ENCODE data around the gene PLCB1. TPM values are rescaled to one million over a fixed set of nuclear protein-coding genes. Genes with fewer than 3 reads are reported as not detected.

Gene PLCB1
- total RNA-seq, 1 donor from 2014 or later, result 16.2 TPM

DNA sequence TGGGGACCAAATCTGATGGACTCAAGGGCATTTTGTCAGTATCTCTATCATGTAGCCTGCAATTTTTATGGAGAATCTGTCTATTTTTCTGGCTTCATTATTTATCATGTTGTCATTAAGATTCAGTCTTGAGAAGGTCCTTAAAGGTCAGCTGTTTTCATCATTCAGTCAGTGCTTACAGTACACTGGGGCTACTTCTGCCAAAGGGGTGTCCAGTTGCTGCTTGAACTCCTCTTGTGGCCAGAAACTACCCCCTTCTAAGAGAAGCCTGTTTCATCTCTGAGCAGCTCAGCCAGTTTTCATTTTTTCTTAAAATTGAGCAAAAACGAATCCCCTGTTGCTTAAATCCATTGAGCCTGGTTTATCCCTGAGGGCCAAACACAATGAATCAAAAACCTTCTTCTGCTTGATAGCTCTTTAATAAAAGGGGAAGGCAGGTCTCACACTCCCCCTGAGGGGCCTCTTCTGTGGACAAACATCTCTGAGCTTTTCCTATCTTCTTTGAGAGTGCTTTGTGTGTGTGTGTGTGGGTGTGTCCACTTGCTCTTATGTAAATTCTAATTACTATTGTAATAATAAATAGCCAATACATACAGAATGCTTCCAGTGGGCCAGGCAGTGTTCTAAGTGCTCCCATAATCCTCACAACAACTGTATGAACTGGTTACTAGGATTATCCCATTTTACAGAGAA is 172.2 kb downstream of the PLCB1 start:
- Mint-ChIP-seq H3K36me3 (ENCODE audit: insufficient read depth) (no peaks in the 10 kb centered on the region), H3K27me3 (peaks cover 6% of the 10 kb centered on the region), H3K27ac (no peak overlapping the region), H3K4me1 (ENCODE audit: low read depth) (peaks cover 17% of the 10 kb centered on the region), H3K4me3 (ENCODE audit: low read depth) (no peak overlapping the region), H3K9me3 (ENCODE audit: low read depth) (peaks cover 4% of the 10 kb centered on the region)
- no peak for DNase-seq (ENCODE audit: low spot score, unreplicated experiment)
- TF ChIP-seq, protein P1, sequence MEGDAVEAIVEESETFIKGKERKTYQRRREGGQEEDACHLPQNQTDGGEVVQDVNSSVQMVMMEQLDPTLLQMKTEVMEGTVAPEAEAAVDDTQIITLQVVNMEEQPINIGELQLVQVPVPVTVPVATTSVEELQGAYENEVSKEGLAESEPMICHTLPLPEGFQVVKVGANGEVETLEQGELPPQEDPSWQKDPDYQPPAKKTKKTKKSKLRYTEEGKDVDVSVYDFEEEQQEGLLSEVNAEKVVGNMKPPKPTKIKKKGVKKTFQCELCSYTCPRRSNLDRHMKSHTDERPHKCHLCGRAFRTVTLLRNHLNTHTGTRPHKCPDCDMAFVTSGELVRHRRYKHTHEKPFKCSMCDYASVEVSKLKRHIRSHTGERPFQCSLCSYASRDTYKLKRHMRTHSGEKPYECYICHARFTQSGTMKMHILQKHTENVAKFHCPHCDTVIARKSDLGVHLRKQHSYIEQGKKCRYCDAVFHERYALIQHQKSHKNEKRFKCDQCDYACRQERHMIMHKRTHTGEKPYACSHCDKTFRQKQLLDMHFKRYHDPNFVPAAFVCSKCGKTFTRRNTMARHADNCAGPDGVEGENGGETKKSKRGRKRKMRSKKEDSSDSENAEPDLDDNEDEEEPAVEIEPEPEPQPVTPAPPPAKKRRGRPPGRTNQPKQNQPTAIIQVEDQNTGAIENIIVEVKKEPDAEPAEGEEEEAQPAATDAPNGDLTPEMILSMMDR (IDR thresholded peaks at IDR 0.05; ENCODE audit: unreplicated experiment), result no peak

DNA sequence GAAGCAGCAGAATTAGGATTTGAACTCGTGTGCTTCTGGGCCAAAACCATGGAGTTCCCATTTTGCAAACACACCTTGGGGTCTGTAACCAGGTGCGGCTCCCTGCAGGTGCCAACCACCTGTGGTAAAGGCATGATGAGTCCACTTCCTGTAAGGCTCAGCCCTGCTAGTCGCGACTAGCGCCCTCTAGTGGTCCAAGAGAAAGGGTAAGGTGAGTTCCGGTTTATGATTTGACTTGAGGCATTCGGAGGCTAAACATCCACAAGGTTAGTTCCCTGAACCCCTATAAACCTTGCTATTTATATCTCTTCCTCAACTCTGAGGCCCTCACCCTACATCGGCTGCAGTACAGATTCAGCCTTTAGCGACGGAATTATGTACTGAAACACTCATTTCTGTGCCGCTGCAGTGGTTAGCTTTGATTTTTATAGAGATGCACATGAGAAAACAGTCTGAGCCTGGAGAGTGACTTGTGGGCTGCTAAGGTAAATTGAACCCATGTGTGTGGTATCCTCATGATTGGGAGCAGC is 173.4 kb downstream of the PLCB1 start:
- Mint-ChIP-seq H3K9me3 (ENCODE audit: low read depth) (peaks cover 4% of the 10 kb centered on the region), H3K4me3 (ENCODE audit: low read depth) (no peak overlapping the region), H3K36me3 (ENCODE audit: insufficient read depth) (no peaks in the 10 kb centered on the region), H3K27ac (peak overlapping the region; percentile 18), H3K4me1 (ENCODE audit: low read depth) (peaks cover 27% of the 10 kb centered on the region), H3K27me3 (peaks cover 6% of the 10 kb centered on the region)
- TF ChIP-seq, protein P1 (IDR thresholded peaks at IDR 0.05; ENCODE audit: unreplicated experiment), result peak; percentile 70
- DNase-seq (ENCODE audit: low spot score, unreplicated experiment), result peak; percentile 19

DNA sequence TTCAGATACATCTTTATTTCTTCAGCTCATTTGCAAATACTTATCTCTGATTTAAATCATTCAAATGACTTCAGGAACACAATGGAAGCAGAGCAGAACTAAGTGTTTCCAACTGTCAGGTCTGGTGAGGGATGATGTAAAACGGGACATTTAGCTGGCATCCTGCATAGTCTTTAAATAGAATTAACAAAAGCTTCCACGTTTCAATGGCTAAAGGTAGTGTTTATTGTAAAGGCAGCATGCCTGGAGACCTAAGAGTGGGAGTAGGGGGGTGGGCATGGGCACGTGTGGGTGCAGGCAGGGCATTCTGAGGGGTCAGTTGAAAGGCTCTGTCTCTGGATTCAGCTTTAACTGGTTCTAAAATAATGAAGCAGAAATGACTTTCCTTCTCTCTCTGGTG is 174.9 kb downstream of the PLCB1 start:
- no peak for DNase-seq (ENCODE audit: low spot score, unreplicated experiment)
- TF ChIP-seq, protein P1 (IDR thresholded peaks at IDR 0.05; ENCODE audit: unreplicated experiment), result no peak
- Mint-ChIP-seq H3K27me3 (peaks cover 12% of the 10 kb centered on the region), H3K9me3 (ENCODE audit: low read depth) (peaks cover 4% of the 10 kb centered on the region), H3K4me3 (ENCODE audit: low read depth) (no peak overlapping the region), H3K27ac (no peak overlapping the region), H3K36me3 (ENCODE audit: insufficient read depth) (no peaks in the 10 kb centered on the region), H3K4me1 (ENCODE audit: low read depth) (peaks cover 31% of the 10 kb centered on the region)

DNA sequence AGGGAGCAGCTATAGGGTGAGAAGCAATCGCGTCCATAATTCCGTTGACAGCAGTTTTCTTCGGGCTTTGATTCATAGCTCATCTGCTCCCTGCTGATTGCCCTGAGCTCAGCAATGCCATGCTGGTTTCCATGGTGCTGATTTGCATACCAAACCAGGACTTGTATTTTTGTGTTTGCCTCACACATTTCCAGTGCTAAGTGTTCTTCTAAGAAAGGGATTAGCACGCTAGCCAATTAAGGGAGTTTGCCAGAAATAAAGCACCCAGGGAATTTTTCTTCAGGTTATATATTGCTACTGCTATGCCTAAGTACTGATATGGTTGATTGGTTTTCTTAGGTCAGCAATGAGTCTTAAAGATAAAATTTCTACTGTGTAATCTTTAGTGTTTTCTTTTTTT is 177.6 kb downstream of the PLCB1 start:
- no peak overlapping the region for H3K27ac Mint-ChIP-seq
- no peak for DNase-seq (ENCODE audit: low spot score, unreplicated experiment)
- H3K27me3 Mint-ChIP-seq, result peaks cover 16% of the 10 kb centered on the region
- peaks cover 2% of the 10 kb centered on the region for H3K36me3 Mint-ChIP-seq (ENCODE audit: insufficient read depth)
- peaks cover 29% of the 10 kb centered on the region for H3K4me1 Mint-ChIP-seq (ENCODE audit: low read depth)
- H3K4me3 Mint-ChIP-seq (ENCODE audit: low read depth), result no peak overlapping the region
- H3K9me3 Mint-ChIP-seq (ENCODE audit: low read depth), result no peaks in the 10 kb centered on the region
- TF ChIP-seq, protein P1 (IDR thresholded peaks at IDR 0.05; ENCODE audit: unreplicated experiment), result no peak

DNA sequence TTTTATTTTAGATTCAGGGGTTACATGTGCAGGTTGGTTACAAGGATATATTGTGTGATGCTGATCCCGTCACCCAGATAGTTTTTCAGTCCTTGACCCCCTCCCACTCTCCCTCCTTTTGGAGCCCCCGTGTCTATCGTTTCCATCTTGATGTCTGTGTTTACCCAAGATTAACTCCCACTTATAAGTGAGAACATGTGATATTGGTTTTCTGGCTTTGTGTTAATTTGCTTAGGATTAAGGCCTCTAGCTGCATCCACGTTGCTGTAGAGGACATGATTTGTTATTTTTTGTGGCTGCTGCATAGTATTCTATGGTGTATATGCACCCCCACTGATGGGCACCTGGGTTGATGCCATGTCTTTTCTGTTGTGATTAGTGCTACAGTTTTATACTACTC is 178.6 kb downstream of the PLCB1 start:
- no peaks in the 10 kb centered on the region for H3K9me3 Mint-ChIP-seq (ENCODE audit: low read depth)
- TF ChIP-seq, protein P1 (IDR thresholded peaks at IDR 0.05; ENCODE audit: unreplicated experiment), result no peak
- H3K27ac Mint-ChIP-seq, result no peak overlapping the region
- no peak overlapping the region for H3K4me3 Mint-ChIP-seq (ENCODE audit: low read depth)
- H3K4me1 Mint-ChIP-seq (ENCODE audit: low read depth), result peaks cover 39% of the 10 kb centered on the region
- no peak for DNase-seq (ENCODE audit: low spot score, unreplicated experiment)
- peaks cover 15% of the 10 kb centered on the region for H3K27me3 Mint-ChIP-seq
- peaks cover 2% of the 10 kb centered on the region for H3K36me3 Mint-ChIP-seq (ENCODE audit: insufficient read depth)

All from progenitor cell of endocrine pancreas (in vitro differentiated cells).